GM12878 (cell line): ENCODE results near the gene PPM1E. TPM values are rescaled to one million over a fixed set of nuclear protein-coding genes. Genes with fewer than 3 reads are reported as not detected.

ENCODE experiments used
- CHD4 ChIP-seq: fragments of 200-600 bp; sonication (generic); IDR thresholded peaks from 2 replicates; pipeline ENCODE4 v1.6.1; 2016; ENCODE audit warnings: mild to moderate bottlenecking
- SMARCA5 ChIP-seq: fragments of 450-650 bp; IDR thresholded peaks from 2 replicates; pipeline ENCODE4 v1.6.1; 2017; ENCODE audit warnings: mild to moderate bottlenecking
- WRNIP1 ChIP-seq: IDR thresholded peaks from 2 replicates; pipeline ENCODE4 v1.6.1; 2011; ENCODE audit warnings: low read depth, low read length, improper control_type of control experiment, borderline replicate concordance
- YY1 ChIP-seq: IDR thresholded peaks from 2 replicates; pipeline ENCODE4 v1.6.1; 2011; ENCODE audit warnings: low read depth, mild to moderate bottlenecking, low read length
- ZNF217 ChIP-seq: fragments of 450-650 bp; IDR thresholded peaks from 2 replicates; pipeline ENCODE4 v1.6.1; 2017; ENCODE audit warnings: antibody characterized with exemption, mild to moderate bottlenecking
- polyA plus RNA-seq, 11 experiments: library from polyadenylated mRNA; depleted of rRNA in 4 of 11; unstranded in 6 of 11; stranded (reverse) in 5 of 11; fragments of >200 nt; fragmentation: Nextera tagmentation in 4 of 11; fragmentation: Illumina TruSeq in 1 of 11; extraction: Ambion mirVana in 4 of 11; extraction: Trizol in 1 of 11; gene quantifications; 1 replicate in 1 of 11; 2 replicates in 10 of 11; pipeline versions ENCODE4 v1.2.1 to v1.2.3, GENCODE V29; 2011 to 2016; ENCODE audit warnings: inconsistent platforms in 2 of 11, missing spikeins in 2 of 11, low read depth in 1 of 11
- total RNA-seq, 4 experiments: library from RNA; depleted of rRNA in 3 of 4; stranded (reverse); fragments of >200 nt in 3 of 4; fragmentation: Illumina TruSeq in 1 of 4; extraction: Trizol in 1 of 4; gene quantifications; 2 replicates each; pipeline versions ENCODE4 v1.2.1 to v1.2.3, GENCODE V29; 2013 to 2021
- TF ChIP-seq, protein P1 (sequence below): fragments of 450-650 bp; IDR thresholded peaks from 2 replicates; pipeline ENCODE4 v1.6.1; 2017; ENCODE audit warnings: antibody characterized with exemption, mild to moderate bottlenecking, moderate library complexity
- TF ChIP-seq, protein P2 (sequence below): fragments of 450-650 bp; IDR thresholded peaks from 2 replicates; pipeline ENCODE4 v1.6.1; 2017; ENCODE audit warnings: mild to moderate bottlenecking
- TF ChIP-seq, protein P3 (sequence below): fragments of 450-650 bp; IDR thresholded peaks from 2 replicates; pipeline ENCODE4 v1.6.1; 2017; ENCODE audit warnings: borderline replicate concordance
- TF ChIP-seq, protein P4 (sequence below): IDR thresholded peaks from 2 replicates; pipeline ENCODE4 v1.6.1; 2012; ENCODE audit warnings: low read depth, low read length, improper control_type of control experiment
- TF ChIP-seq, protein P5 (sequence below): fragments of 150-350 bp; IDR thresholded peaks from 2 replicates; pipeline ENCODE4 v1.6.1; 2014; ENCODE audit warnings: mild to moderate bottlenecking, low read depth, low read length

The PPM1E gene
- total and polyA plus RNA-seq, 10 of the 15 experiments (the other 5 are each of a cell fraction or from before 2014, with no cell fraction given): 0.07 to 0.28 (median 0.16) TPM

DNA sequence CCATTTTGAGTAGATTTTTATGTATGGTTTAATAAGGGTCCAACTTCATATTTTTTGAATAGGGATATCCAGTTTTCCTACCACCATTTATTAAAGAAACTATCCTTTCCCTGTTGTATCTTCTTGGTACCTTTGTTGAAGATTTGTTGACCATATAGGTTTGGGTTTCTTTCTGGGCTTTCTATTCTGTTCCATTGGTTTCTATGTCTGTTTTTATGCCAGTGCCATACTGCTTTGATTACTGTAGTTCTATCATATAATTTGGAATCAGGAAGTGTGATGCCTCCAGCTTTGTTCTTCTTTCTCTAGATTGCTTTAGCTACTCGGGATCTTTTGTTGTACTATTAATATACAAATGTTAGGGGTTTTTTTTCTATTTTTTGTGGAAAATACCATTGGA, 46.5 kb downstream of the PPM1E start (continued):
- TF ChIP-seq, protein P1, sequence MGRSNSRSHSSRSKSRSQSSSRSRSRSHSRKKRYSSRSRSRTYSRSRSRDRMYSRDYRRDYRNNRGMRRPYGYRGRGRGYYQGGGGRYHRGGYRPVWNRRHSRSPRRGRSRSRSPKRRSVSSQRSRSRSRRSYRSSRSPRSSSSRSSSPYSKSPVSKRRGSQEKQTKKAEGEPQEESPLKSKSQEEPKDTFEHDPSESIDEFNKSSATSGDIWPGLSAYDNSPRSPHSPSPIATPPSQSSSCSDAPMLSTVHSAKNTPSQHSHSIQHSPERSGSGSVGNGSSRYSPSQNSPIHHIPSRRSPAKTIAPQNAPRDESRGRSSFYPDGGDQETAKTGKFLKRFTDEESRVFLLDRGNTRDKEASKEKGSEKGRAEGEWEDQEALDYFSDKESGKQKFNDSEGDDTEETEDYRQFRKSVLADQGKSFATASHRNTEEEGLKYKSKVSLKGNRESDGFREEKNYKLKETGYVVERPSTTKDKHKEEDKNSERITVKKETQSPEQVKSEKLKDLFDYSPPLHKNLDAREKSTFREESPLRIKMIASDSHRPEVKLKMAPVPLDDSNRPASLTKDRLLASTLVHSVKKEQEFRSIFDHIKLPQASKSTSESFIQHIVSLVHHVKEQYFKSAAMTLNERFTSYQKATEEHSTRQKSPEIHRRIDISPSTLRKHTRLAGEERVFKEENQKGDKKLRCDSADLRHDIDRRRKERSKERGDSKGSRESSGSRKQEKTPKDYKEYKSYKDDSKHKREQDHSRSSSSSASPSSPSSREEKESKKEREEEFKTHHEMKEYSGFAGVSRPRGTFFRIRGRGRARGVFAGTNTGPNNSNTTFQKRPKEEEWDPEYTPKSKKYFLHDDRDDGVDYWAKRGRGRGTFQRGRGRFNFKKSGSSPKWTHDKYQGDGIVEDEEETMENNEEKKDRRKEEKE: no peak
- TF ChIP-seq SMARCA5: no peak
- TF ChIP-seq, protein P2, sequence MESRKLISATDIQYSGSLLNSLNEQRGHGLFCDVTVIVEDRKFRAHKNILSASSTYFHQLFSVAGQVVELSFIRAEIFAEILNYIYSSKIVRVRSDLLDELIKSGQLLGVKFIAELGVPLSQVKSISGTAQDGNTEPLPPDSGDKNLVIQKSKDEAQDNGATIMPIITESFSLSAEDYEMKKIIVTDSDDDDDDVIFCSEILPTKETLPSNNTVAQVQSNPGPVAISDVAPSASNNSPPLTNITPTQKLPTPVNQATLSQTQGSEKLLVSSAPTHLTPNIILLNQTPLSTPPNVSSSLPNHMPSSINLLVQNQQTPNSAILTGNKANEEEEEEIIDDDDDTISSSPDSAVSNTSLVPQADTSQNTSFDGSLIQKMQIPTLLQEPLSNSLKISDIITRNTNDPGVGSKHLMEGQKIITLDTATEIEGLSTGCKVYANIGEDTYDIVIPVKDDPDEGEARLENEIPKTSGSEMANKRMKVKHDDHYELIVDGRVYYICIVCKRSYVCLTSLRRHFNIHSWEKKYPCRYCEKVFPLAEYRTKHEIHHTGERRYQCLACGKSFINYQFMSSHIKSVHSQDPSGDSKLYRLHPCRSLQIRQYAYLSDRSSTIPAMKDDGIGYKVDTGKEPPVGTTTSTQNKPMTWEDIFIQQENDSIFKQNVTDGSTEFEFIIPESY: no peak
- no peak for TF ChIP-seq WRNIP1
- TF ChIP-seq, protein P3, sequence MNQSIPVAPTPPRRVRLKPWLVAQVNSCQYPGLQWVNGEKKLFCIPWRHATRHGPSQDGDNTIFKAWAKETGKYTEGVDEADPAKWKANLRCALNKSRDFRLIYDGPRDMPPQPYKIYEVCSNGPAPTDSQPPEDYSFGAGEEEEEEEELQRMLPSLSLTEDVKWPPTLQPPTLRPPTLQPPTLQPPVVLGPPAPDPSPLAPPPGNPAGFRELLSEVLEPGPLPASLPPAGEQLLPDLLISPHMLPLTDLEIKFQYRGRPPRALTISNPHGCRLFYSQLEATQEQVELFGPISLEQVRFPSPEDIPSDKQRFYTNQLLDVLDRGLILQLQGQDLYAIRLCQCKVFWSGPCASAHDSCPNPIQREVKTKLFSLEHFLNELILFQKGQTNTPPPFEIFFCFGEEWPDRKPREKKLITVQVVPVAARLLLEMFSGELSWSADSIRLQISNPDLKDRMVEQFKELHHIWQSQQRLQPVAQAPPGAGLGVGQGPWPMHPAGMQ: no peak
- TF ChIP-seq YY1: no peak
- no peak for TF ChIP-seq ZNF217
- TF ChIP-seq, protein P4, sequence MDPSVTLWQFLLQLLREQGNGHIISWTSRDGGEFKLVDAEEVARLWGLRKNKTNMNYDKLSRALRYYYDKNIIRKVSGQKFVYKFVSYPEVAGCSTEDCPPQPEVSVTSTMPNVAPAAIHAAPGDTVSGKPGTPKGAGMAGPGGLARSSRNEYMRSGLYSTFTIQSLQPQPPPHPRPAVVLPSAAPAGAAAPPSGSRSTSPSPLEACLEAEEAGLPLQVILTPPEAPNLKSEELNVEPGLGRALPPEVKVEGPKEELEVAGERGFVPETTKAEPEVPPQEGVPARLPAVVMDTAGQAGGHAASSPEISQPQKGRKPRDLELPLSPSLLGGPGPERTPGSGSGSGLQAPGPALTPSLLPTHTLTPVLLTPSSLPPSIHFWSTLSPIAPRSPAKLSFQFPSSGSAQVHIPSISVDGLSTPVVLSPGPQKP: no peak
- no peak for TF ChIP-seq CHD4
- TF ChIP-seq, protein P5, sequence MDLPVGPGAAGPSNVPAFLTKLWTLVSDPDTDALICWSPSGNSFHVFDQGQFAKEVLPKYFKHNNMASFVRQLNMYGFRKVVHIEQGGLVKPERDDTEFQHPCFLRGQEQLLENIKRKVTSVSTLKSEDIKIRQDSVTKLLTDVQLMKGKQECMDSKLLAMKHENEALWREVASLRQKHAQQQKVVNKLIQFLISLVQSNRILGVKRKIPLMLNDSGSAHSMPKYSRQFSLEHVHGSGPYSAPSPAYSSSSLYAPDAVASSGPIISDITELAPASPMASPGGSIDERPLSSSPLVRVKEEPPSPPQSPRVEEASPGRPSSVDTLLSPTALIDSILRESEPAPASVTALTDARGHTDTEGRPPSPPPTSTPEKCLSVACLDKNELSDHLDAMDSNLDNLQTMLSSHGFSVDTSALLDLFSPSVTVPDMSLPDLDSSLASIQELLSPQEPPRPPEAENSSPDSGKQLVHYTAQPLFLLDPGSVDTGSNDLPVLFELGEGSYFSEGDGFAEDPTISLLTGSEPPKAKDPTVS: no peak
